ENCODE results near the gene GJC3. TPM values are rescaled to one million over a fixed set of nuclear protein-coding genes. Genes with fewer than 3 reads are reported as not detected.
"Not testable (repeated sequence)": the region's sequence is repeated elsewhere in the genome, so short reads cannot be mapped to it uniquely, and the experiment has no call there.

Gene GJC3
- polyA plus RNA-seq, 1 donor = 0.73 TPM

GRCh38 chr7:99930376-99930775, 956 bp upstream of the GJC3 start:
- no peak for DNase-seq

DNA sequence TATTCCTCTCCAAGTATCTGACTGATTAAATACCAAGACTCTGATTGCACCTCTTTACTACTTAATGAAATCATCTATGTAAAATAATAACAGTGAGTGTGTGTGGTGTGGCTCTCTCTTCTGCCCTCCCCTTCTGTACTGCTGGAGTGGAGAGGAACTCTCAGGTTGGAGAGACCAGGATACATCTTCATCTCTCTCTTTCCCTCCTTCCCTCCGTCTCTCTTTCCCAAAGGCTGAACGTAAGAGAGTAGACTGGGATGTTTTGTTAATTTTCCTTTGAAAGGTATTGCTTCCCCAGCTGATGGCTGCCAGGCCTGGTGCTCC, 272 bp upstream of the GJC3 start:
- no peak for DNase-seq

DNA sequence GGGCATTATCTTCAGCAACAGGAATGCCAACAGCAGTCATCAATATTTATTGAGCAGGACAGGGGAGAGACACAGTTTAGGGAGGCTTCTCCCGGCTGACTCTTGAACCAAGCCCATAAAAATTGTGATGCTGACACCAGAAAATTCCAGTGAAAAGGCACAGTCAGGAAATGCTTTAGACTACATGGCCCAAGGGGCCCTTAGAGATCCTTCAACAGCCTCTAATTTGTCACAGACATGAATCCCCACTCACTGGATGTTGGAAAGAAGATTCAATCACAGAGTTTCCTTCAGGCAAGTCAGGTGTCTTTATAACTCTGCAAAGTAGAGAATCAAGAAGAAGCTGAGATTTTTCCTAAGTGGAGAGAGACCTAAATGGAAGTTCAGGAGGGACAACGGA, 1.2 kb downstream of the GJC3 start:
- no peak for DNase-seq

GRCh38 chr7:99927536-99927935, 1.9 kb downstream of the GJC3 start:
- no peak for DNase-seq

DNA sequence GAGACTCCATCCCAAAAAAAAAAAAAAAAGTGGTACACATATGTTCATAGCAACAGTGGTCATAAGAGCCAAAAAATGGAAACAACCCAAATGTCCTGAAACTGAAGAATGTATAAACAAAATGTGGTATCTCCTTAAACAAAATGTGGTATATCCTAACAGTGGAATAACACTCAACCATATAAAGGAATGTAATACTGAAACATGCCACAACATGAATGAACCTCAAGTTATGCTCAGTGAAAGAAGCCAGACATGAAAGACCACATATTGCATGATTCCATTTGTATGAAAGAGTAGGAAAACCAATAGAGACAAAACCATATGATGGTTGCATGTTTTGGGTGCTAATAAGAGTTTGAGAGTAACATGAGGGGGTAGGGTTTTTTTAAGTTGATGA, 3.1 kb downstream of the GJC3 start:
- DNase-seq = no peak

DNA sequence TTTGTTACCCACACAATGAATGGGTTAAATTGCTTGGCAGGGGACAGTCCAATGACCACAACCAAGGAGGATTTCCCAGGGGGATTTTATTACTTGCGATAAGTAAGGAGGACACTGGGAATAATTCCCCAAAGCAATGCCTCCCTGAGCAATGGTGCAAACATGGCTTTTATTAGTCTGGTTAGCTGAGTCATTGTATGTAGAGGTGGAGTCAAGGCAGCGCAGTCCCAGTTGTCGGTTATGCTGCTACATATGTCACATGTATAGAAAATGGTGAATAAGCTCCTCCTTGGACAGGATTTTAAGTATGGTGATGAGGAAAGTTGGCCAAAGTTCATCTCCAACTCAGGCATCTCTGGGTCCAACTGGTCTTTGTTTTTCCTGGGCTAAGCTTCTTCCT, 6.2 kb downstream of the GJC3 start:
- DNase-seq = no peak

- DNase-seq = no peak
Measured at GRCh38 chr7:99920149-99920548, 9.3 kb downstream of the GJC3 start.

- no peak for DNase-seq
Measured at GRCh38 chr7:99919814-99920112, 9.7 kb downstream of the GJC3 start.

DNA sequence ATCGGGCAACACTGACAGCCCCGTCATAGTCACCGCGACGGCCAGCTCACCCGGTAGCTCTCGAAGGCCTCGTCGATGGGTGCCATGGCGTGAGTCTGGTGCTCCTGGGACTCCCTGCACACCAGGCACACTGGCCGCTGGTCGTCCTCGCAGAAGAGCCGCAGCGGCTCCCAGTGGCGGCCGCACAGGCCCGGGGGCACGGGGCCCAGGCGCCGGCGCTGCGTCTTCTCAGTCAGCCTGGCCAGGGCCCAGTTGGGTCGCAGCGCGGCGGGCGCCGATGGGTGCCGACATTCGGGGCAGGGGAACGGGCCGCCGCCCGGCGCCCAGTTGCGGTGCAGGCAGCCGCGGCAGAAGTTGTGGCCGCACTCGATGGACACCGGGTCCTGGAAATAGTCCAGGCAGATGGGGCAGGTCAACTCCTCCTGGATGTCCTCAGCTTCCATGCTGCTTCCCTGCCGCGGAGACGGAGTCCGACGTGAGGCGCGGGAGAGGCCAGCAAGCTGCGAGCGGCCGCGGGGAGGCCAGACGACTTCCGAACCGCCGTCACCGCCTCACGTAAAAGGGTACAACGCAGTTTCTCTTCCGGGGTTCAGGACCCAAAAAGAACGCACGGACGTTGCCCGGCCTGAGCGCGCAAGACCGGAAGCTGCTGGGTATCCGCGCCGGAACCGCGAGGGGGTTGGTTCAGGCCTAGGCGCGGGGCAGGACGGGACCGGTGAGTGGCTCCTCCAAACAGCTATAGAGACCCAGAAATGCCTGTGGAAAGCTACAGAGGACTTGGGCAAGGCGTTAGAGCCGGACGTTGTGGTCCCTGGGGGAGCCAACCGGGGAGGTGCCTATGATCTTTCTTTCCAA, 10.2 kb downstream of the GJC3 start, which contains the start of gene TRIM4:
Gene TRIM4, minus strand, starts transcription at position 572 of the 855 bp plus-strand sequence. Its CDS starts 129 bp downstream, at position 443.
- peak; percentile 78 for DNase-seq

DNA sequence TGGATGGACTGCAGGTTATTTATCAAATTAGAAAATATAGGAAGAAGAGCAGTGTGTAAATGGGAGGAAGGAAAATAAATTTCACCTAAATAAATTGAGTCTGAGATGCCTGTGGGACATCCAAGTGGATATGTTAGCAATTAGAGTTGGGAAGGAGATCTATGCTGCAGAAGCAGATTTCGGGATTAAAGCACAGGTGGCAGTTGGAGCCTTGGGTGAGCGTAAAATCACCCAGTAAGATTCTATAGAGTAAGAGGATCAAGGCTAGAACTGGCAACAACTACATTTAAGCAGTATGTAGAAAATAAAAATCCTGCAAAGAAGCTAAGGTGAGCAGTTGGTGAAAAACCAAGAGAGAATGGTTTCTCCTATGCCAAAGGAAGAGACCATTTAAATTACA, 18.4 kb downstream of the GJC3 start:
- no peak for DNase-seq

DNA sequence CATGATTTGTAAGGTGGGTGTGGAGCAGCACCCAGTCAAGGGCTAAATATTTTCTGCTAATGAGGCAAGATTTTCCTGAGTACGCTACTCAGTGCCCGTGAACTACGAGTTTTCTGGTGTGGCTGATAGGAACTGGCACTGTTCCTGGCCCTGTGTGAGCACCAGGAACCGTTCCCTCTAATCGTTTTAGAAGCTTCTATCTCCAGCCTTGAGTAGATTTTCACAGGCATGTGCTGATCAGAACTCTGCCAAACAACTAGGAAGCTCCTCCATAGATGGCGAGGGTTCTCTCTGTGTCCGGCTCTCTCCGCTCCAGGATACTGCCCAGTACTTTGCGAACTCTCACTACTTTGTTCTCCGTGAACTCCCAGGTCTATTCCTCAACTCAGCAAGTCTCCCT, 27.8 kb downstream of the GJC3 start:
- no peak for DNase-seq

- DNase-seq = no peak
Measured at GRCh38 chr7:99899830-99900519, 29.4 kb downstream of the GJC3 start.

DNA sequence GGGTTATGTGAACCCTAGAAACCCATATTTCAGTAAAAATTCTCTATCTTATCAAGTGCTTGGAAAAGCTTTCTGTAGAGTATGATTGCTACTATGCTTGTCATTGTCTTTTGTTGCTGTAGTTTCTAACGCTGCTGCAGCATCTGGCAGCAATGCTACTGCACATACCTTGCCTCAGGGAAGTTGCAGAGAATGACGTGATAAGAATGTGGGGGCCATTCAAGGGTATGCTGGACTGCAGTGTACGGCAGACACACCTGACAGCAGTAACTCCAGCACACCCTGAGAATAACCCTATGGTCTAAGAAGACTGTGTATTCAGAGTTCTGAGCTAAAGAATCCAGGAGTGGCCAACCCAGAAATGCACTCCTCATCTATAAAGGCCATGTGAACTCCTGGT, 30.6 kb downstream of the GJC3 start:
- peak; percentile 0 for DNase-seq

- DNase-seq = no peak
Measured at GRCh38 chr7:99898023-99898357, 31.4 kb downstream of the GJC3 start.

- no peak for DNase-seq
Measured at GRCh38 chr7:99897322-99898022, 31.9 kb downstream of the GJC3 start.

- no peak for DNase-seq
Measured at GRCh38 chr7:99894738-99895137, 34.7 kb downstream of the GJC3 start.

DNA sequence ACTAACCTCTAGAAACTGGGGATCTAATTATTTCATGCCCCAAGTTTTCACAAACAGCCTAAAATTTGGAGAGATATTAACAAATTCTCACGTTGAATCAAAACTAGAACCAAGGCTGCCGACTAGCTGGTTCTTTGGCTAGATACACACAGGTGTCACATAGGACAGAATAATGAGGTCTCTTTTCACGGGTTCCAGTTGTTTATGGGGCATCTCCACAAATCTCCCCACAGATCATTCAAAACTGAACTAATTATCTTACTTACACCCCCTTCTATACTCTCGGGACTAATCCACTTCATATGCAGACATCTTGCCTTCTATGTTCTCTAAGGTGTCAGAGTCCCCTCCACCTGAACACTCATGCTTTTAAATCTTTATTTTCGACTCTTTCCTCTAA, 36.1 kb downstream of the GJC3 start:
- no peak for DNase-seq

- not testable (repeated sequence) for DNase-seq
Measured at GRCh38 chr7:99890348-99890747, 39.1 kb downstream of the GJC3 start.

DNA sequence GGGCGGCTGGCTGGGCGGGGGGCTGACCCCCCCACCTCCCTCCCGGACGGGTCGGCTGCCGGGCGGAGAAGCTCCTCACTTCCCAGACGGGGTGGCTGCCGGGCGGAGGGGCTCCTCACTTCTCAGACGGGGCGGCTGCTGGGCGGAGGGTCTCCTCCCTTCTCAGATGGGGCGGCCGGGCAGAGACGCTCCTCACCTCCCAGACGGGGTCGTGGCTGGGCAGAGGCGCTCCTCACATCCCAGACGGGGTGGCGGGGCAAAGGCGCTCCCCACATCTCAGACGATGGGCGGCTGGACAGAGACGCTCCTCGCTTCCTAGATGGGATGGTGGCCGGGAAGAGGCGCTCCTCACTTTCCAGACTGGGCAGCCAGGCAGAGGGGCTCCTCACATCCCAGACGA, 41.1 kb downstream of the GJC3 start:
- DNase-seq = not testable (repeated sequence)

DNA sequence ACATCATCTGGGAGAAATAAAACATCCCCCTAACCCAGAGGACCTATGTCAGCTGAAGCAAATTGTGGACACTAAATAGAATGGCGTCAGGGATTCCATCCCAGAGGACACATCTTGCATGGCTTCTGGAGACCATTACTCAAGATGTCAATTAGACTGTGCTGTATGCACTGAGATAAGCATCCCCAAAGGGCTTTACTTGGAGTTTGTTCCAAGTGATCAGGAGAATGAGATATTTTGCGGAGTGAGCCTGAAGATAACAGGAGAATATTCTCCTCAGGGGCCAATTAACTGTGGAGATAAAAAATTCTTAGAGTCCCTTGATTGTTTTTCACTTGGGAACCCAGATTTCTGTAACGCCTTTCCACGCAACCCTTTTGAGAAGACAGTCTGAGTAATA, 48.0 kb downstream of the GJC3 start:
- DNase-seq = no peak

- DNase-seq = no peak
Measured at GRCh38 chr7:99876933-99877332, 52.5 kb downstream of the GJC3 start, which contains the start of gene OR2AE1. TSS of gene OR2AE1 (minus strand) at chr7:99877033. CDS start at chr7:99877033, 0 bp downstream.

DNA sequence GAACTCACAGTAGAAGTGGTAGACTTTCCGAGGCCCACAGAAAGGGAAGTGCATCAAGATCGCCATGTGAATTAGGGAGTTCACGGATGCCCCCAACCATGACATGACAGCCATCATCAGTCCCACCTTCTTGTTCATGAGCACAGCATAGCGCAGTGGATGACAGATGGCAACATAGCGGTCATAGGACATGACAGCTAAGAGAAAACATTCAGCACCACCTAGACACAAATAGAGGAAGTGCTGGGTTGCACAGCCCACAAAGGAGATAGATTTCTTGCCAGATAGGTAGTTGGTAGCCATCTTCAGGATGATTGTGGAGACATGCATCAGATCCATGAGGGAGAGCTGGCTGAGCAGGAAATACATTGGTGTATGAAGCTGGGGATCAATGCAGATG, 52.9 kb downstream of the GJC3 start:
- DNase-seq = no peak
